Hippocampal formation (tissue), 2 donors: ENCODE measurements around the gene ERO1A.
"Not testable (repeated sequence)": the region's sequence is repeated elsewhere in the genome, so short reads cannot be mapped to it uniquely, and the experiment has no call there.

ENCODE experiments used
- DNase-seq, 2 donors: peaks; one replicate each; lab custom pipeline; 2025; lab: John Stamatoyannopoulos, UW

ERO1A gene

GRCh38 chr14:52695481-52696091 is at the start of gene ERO1A:
TSS of gene ERO1A (minus strand) at chr14:52695558. CDS start at chr14:52695481, 77 bp downstream.
- DNase-seq = peak; percentile 46 to 76

GRCh38 chr14:52741865-52742264 is 46.5 kb upstream of the ERO1A start:
- no peak for DNase-seq

- no peak for DNase-seq
These were observed 45.4 kb upstream of the ERO1A start for GRCh38 chr14:52740751-52741150.

GRCh38 chr14:52738409-52738808 is 43.1 kb upstream of the ERO1A start:
- DNase-seq = no peak

- no peak for DNase-seq
These were observed 40.6 kb upstream of the ERO1A start for GRCh38 chr14:52735921-52736489.

- DNase-seq = no peak
These were observed 38.5 kb upstream of the ERO1A start for GRCh38 chr14:52733824-52734223.

GRCh38 chr14:52730709-52731111 is 35.4 kb upstream of the ERO1A start:
- no peak for DNase-seq

- DNase-seq = peak; percentile 95 to 98
These were observed 34.8 kb upstream of the ERO1A start, which contains the start of gene STYX for GRCh38 chr14:52729925-52730708. TSS of gene STYX (plus strand) at chr14:52730166. CDS start at chr14:52730475, 309 bp downstream.

- DNase-seq = no peak
These were observed 34.2 kb upstream of the ERO1A start for GRCh38 chr14:52729585-52729924.

- not testable (repeated sequence) for DNase-seq
These were observed 33.7 kb upstream of the ERO1A start for GRCh38 chr14:52729035-52729434.

- DNase-seq = not testable (repeated sequence)
These were observed 32.2 kb upstream of the ERO1A start for GRCh38 chr14:52727509-52727908.

GRCh38 chr14:52724360-52724644 is 28.9 kb upstream of the ERO1A start:
- DNase-seq = no peak

GRCh38 chr14:52723514-52724359 is 28.4 kb upstream of the ERO1A start:
- DNase-seq = no peak

GRCh38 chr14:52716155-52716554 is 20.8 kb upstream of the ERO1A start:
- DNase-seq = no peak

- no peak for DNase-seq
These were observed 16.3 kb upstream of the ERO1A start for GRCh38 chr14:52711666-52712065.

GRCh38 chr14:52706724-52707706 is 11.7 kb upstream of the ERO1A start, which contains the start of gene PSMC6:
TSS of gene PSMC6 (plus strand) at chr14:52707200. CDS start at chr14:52707220, 20 bp downstream.
- peak; percentile 92 to 94 for DNase-seq

GRCh38 chr14:52706286-52706685 is 10.9 kb upstream of the ERO1A start:
- DNase-seq = no peak

GRCh38 chr14:52703664-52704063 is 8.3 kb upstream of the ERO1A start:
- no peak for DNase-seq

- no peak for DNase-seq
These were observed 7.9 kb upstream of the ERO1A start for GRCh38 chr14:52703225-52703624.

GRCh38 chr14:52701223-52701622 is 5.9 kb upstream of the ERO1A start:
- DNase-seq = no peak

- DNase-seq = no peak
These were observed 5.4 kb upstream of the ERO1A start for GRCh38 chr14:52700701-52701172.
